ENCODE results near the gene EED.

EED gene, protein sequence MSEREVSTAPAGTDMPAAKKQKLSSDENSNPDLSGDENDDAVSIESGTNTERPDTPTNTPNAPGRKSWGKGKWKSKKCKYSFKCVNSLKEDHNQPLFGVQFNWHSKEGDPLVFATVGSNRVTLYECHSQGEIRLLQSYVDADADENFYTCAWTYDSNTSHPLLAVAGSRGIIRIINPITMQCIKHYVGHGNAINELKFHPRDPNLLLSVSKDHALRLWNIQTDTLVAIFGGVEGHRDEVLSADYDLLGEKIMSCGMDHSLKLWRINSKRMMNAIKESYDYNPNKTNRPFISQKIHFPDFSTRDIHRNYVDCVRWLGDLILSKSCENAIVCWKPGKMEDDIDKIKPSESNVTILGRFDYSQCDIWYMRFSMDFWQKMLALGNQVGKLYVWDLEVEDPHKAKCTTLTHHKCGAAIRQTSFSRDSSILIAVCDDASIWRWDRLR

DNA sequence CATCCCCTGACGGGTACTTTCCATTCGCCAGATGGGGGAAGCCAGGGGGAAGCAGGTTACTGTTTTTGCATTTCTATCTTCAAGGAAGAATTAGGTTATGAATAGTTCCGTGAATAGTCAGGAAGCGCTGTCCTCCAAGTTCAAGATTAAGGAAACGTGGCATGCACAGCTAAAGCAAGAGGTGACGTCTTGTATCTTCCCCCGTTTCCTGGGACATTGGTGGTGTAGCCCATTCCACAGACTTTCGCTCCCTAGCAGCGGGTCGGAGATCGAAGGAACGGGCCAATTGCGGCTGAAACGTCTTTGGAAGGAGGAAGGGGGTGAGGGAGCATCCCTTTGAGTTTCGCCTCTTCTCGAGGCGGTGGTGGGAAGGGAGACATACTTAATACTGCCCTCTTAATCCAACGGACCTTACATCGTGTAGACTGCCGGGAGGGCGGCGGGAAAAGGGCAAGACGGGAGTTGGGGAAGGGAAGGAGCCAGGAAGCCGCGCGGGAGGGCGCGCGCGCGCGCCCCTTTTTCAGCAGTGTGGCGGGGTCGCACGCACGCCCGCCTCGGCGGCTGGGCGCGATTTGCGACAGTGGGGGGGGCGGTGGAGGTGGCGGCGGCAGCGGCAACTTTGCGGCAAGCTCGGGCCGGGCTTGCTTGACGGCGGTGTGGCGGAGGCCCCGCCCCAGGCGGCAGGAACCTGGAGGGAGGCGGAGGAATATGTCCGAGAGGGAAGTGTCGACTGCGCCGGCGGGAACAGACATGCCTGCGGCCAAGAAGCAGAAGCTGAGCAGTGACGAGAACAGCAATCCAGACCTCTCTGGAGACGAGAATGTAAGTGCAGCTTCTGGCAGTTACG lies at the start of gene EED:
Gene EED (plus strand): TSS at position 232 of the 847 bp plus-strand sequence. CDS start 477 bp downstream, at position 709.
- peak; percentile 94 to 95 for DNase-seq

DNA sequence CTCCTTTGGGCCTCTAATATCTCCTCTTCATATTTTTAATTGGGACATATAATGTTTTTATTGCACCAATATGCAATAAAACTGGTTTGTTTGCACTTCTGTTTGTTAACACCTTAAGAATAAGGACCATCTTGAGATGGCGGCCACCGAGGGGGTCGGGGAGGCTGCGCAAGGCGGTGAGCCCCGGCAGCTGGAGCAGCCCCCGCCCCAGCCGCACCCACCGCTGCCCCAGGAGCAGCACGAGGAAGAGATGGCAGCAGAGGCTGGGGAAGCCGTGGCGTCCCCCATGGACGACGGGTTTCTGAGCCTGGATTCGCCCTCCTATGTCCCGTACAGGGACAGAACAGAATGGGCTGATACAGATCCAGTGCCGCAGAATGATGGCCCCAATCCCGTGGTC lies 49.6 kb upstream of the EED start:
- no peak for DNase-seq

DNA sequence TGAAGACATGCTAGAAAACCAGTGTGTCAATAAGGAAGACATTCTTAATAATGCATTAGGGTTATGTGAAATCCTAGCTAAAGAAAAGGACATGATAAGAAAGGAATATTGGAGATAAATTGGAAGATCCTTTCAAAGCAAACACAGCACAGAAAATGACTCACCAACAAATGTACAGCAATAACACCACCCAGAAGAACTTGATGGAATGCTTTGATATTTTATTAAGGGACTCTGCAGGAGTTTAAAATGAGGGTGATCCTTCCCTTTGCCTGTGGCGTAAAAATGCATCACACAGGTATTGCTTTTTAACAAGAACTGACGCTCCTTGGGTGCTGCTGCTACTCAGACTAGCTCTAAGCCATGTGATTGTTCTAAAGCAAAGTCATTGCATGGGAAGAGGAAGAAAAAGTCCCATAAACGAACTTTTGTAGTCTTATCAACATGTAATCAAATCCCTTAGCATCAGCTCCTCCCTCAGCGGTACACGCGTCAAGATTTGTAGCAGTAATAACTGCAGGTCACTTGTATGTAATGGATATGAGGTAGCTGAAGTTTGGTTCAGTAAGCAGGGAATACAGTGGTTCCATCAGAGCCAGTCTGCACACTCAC lies 48.4 kb upstream of the EED start:
- no peak for DNase-seq

DNA sequence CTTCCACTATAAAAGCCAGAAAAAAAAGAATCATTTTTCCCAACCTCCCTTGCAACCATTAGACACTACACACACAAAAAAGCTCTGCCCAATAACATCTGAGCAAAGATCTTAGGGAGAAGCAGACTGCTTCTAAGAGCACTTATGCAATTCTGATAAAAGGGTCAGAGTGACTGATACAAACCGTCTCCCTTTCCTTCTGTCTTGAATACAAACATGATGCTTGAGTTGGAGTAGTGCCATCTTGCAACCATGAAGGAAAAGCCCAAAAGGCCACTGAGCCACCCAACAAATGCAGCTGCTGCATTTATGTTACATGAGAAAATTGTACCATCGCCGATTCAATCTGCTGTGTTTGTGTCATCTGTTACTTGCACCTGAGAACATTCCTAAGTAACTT lies 47.6 kb upstream of the EED start:
- DNase-seq: no peak

DNA sequence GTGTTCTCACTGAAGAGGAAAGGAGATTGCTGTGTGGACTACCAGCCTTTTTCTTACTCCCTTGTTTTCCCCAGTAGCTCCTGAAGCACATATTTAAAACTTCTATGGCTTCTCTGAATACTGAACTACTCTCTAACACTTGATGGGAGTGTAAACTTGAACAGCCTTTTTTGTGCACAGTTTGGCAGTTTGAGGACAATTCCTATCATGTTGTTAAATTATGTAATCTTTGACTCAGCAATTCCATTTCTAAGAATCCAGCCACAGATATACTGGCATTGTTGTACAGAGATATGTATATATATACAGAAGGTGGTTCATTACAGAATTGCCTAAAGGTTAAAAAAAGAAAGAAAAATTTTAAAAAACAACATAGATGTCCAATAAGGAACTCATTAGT lies 47.1 kb upstream of the EED start:
- no peak for DNase-seq

DNA sequence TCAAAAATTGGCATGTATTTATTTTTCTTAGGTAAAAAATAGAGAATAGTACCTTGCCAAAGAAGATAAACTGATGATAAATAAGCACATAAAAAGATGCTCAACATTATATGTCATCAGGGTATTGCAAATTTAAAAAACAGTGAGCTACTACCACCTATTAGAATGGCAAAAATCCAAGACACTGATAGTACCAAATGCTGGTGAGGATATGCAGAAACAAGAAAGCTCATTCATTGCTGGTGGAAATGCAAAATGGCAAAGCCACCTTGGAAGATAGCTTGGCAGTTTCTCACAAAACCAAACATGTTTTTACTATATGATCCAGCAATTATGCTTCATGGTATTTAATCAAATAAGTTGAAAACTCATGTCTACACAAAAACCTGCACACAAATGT lies 46.4 kb upstream of the EED start:
- no peak for DNase-seq

DNA sequence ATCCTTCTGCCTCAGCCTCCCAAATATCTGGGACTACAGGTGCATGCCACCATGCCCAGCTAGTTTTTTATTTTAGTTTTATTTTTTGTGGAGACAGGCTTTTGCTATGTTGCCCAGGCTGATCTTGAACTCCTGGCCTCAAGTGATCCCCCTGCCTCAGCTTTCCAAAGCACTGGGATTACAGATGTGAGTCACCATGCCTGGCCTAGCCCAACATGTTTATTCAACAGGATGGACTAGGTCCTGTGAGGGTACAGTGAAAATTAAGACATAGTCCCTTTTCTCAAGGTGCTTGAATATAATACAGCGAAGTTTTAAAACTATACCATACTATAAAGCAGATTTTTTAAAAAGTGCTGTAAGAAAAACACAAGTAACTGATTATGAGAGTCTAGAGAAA lies 45.2 kb upstream of the EED start:
- DNase-seq: no peak

DNA sequence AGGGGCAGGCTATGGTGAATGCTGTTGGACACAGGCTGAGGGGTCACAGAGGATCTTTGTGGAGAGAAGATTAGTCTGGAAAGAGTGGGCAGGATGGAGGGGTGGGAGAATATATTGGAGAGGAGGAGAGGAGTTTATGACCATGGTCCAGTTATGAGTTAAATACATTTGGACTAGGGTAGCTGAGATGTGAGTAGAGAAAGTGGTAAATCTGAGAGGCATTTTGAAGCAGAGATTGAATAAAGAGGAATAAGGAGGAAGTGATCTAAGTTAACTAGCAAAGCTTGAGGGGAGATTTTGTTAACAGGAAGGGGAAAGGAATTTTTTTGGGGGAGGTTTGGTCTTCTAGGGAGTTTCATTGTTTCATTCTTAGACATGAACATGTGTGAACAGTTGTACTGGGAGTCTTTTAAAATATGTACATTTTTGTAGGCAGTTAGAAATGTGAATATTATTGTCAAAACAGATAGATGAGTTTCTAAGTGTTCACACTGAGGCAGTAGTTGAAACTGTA lies 43.1 kb upstream of the EED start:
- DNase-seq: no peak

DNA sequence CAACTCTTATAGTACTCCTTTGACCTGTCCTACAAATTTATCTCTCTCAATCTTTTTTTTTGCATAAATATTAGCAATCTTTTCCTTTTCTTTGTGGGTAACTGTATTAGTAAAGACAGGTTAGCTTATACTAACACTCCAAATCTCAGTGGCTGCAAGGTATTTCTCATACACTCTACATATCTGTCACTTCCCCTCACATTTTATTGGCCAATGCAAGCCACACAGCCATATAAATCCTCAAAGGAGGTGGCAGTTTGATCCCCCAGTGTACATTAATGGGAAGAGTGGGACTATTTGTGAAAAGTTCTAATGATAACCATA lies 42.6 kb upstream of the EED start:
- peak; percentile 14 to 19 for DNase-seq

DNA sequence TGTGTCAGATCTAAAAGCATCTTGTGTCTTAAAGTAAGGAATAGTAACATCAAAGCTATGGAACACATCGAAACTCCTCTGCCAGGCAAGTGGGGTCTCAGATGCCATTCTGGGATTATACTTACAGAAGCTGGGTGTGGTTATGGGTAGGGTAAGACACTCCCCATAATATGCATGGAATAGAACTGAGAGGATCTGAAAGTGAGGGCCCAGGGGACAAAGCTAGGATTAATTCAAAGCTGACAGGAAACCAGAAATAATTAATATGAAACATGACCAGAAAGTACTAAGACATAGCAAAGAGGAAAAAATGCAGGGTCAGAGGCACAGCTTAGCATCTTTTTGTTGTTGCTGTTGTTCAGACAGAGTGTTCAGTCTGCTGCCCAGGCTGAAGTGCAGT lies 40.2 kb upstream of the EED start:
- DNase-seq: no peak

DNA sequence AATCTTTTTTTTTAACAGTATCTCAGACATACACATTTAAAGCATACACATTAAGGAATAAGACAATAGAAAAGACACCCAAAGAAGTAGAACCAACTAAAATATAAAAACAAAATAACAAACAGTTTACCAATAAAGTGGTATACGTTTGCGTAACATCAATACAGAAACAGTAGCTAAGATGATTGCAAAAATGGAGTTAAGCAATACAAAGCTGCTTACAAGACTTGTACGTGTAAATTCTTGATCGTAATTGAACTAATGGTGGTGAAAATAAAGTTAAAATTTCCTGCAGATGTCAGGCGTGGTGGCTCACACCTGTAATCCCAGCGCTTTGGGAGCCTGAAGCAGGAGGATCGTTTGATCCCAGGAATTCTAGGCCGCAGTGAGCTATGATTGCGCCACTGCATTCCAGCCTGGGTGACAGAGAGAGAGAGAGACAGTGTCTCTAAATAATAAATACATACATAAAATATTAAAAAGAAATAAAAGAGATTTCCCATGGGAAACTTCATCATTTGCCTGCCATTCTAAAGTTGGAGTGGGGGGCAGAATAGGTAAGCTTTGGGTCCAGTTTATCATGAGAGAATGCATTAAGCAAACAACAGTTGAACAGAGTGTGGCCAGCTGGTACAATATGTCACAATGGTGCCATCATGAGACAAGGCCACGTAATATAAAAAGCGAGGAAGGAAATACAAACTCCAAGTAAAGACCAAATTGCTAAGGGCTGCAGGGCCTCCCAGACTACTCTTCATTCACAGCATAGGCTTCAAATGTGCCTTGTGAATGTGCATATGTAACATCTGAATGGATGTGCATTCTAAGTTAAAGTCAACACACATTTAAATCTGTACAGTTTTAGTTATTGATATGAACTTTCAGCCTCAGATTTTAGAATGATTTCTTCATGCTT lies 38.9 kb upstream of the EED start:
- peak in 1 of 2 donors; percentile 13 for DNase-seq

DNA sequence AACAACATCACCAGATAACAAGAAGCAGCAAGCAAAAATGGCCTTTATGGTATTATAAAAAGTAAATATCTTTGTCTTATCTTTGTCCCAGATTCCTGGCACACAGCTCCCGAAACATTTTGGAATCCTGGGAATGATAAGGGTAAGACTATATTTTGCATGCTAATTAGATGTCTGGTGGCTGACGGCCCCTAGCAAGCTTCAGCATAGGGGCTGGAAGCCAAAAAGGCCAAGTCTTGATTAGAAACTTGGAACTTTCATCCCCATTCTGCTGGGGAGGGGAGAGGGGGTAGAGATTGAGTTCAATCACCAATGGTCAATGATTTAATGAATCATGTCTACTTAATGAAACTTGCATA lies 38.2 kb upstream of the EED start:
- DNase-seq: no peak

DNA sequence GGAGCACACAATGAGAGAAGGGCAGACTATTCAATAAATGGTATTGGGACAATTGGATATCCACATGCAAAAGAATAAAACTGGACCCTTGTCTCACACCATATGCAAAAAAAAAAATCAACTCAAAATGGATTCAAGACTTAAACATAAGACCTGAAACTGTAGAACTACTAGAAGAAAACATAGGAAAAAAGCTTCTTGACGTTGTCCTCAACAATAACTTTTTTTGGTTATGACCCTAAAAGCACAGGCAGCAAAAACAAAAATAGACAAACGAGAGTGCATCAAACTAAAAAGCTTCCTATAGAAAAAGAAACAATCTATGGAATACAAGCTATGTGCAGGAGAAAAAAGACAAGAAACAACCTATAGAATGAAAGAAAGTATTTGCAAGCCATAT lies 37.1 kb upstream of the EED start:
- DNase-seq: no peak

DNA sequence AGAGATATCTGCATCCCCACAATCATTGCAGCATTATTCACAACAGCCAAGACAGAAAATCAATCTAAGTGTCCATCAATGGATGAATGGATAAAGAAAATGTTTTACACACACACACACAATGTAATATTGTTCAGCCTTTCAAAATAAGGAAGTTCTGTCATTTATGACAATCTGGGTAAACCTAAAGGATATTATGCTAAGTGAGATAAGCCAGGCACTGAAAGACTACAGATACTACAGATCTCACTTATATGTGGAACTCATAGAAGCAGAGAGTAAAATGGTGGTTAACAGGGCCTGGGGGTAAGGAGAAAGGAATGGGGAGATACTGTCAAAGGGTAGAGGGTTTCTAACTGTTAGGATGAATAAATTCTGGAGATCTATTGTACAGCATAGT lies 36.0 kb upstream of the EED start:
- no peak for DNase-seq

DNA sequence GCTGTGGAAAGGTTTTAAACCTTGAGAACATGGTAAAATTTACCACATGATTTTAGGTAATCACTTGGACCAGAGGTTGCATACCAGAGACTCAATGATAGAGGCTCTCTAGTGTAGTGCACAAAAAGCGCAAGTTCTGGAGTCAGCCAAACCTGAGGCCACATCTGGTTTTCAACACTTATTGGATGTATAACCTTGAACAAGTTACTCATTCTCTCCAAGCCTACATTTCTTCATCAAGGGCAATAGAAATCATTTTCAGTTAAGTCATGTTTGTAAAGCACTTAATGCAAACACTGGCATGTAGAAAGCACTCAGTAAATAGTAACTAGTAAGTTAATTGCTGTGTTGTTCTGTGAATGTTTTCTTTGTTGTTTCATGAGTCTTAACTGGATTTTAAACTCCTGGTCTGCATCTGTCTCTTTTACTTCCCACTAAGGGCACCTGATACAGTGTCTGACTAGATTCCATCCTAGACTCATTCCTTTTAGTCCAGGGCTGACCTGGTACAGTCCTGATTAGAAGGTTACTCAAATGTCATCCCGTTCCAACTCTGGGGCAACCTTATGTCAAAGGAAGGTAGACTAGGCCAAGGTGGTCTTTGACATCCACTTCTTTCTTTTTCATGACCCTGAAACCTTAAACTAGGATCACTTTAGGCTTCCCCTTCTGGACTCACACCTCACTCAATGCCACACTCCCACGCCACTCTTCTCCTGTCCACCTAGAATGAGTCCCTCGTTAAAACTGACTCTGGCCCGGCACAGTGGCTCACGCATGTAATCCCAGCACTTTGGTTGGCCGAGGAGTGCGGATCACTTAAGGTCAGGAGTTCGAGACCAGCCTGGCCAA lies 34.5 kb upstream of the EED start:
- DNase-seq: no peak

DNA sequence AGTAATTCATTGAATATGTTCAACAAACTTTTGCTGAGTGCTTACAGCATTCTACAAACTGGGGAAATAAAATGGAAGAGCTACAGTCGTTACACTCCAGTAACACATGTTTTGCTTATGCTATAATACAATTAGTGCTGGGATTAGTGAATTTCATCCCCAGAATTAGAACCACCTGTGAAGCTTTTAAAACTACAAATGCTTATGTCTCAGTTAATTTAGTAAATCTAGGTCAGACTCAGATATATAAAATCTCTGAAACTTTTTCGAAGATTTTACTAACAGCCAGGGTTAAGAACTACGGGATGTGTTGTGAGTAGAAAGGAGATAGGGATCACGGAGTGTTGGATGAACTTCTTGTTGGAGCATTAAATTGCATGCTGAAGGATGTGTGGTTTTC lies 33.7 kb upstream of the EED start:
- no peak for DNase-seq

DNA sequence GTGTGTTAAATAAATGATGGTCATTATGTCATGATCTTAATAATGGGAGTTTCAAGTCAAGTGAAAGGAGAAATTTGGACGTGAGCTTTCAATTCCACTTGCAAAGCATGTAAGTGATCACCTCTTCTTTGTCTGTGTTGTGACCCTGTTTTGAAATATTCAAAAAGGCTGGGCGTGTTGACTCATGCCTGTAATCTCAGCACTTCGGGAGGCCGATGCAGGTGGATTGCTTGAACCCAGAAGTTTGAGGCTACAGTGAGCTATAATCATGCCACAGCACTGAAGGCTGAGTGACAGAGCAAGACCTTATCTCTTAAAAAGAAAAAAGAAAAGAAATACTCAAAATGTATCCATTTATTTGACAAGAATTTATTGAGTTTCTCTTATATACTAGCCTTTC lies 32.9 kb upstream of the EED start:
- no peak for DNase-seq

DNA sequence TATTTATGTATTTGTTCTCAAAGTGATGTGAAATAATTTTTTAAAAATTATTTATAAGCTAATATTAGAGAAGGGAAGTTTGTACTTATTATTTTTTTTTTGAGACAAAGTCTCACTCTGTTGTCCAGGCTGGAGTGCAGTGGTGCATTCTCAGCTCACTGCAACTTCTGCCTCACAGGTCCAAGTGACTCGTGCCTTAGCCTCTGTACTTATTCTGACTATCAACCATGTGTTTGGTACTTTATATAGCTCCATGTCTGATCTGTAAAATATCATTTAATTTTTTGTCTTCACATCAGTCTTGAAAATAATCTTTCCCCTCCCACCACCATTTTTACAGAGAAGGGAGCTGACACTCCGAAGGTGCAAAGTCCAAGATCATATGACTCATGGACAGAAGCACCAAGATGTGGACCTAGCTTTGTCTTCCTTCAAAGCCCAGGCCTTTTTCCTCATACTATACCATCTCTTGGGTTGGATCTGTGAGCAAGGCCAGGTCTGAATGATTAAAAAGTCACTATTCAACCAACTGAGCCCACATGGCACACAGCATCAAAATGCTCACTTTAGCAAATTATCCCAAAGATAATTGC lies 32.4 kb upstream of the EED start:
- no peak for DNase-seq

DNA sequence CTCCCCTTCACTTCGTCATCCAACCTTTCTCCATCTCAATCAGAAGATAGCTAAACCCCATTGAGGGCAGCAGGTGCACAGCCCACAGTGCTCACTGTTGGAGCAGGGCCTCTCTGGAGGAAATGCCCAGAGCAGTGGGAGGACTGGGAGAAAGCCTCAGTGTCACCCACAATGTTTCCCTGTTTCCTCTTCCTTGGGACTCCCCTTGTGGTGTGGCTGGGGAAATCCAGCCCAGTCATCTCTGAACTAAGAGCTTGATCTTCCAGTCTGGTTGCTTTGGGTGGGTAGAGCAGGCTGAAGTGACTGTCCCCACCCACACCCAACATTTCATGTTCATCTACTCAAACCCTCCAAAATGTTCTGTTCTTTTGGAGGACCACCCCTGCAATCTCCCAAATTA lies 29.8 kb upstream of the EED start:
- peak; percentile 14 to 39 for DNase-seq

DNA sequence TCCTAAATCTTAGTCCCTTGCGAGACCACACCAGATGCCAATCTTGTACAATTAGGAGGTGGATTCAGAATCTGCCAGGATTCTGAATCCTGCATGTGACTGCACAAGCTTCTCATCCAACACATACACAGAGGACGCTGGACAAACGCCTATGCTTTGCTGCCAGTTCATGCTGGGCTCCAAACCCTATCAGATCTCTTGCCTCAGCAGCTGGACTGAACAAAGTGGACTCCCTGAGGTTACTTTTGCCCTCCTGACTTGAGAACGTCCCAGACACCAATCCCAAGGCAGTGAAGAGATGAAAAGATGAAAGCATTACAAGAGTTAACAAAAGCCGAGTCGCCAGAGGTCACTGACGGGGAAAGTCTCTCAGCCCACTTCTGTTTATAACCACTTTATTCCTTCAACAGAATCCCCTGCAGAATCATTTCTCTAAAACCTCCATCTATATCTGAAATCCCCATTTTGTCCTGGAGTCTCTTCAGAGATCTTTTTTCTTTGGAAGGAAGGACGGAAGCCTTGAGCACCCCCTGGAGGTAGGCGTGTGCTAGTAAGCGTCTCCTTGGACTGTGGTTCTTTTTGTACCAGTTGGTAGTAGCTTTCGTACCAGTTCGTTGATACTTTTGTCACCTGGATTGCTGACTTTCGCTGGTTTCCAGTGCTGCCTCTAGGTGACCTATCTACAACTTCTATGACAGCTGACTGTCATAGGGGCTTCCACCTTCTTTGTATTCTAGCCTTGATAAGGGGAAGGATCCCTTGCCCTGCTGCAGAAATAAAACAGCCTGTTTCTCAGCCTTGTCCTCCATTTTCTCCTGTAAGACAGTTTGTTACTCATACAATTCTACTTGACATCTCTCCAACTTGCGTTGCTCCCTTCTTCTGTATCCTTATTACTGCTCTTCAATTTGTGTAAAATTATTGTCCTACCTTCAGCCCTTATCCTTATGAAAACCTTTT lies 26.1 kb upstream of the EED start:
- peak; percentile 56 to 68 for DNase-seq
